COLO829 (cell line): ENCODE data around the gene MAPKAP1.
"Not testable (repeated sequence)": the region's sequence is repeated elsewhere in the genome, so short reads cannot be mapped to it uniquely, and the experiment has no call there.

Experiments
- DNase-seq: peaks from one replicate; pipeline ENCODE4 v3.0.0; 2012; ENCODE audit warnings: low spot score

Gene MAPKAP1

GRCh38 chr9:125730168-125730567 is 23.2 kb upstream of the MAPKAP1 start:
- DNase-seq = no peak

DNA sequence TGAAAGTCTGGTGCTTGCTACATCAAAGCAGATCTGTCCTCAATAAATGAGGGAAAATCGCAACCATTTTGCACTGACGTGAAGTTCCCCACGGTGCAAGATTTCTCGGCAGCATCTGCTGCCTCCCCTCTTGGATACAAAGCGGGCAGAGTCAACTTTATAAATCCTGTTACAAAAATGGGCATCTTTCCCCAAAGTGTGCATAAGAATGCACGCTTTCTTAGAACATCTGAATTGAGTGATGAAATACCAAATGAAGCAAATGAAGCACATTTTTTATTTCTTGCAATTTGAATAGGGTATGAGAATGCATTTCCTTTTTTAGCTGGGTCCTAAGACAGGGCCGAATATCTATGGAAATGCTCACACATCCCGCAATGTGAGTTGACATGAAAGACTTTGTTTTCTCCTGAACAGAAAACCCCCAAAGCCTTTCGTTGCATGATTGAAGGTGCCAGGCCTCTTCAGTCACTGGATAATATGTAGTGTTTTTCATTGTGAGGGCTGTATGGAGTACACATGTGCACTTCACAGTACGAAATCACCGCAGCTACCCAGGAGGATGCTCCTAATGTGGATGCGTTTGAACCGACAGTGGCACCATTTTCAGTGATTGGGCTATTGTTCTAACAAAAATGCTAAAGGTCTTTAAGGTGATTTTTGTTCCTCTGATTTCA is 19.6 kb upstream of the MAPKAP1 start:
- no peak for DNase-seq

- DNase-seq = no peak
Measured at GRCh38 chr9:125707472-125707804, 430 bp upstream of the MAPKAP1 start.

DNA sequence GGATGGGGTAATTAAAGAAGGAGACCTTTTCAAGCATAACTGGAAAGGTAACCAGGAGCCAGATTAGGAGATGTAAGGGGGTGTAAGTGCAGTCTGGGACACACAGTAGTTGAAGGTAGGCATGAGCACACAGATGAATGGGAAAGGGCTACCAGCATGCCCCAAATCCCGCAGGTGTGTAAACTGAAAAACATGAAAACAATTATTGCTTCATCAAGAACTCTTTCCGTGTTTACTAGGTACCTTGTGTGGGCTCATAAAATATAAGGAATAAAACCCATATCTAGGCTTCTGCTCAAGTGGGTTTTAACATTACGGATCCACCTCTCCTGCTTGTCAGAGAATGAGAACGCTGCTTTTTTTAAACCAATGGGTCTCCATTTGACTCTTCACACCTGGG is 1.1 kb downstream of the MAPKAP1 start:
- no peak for DNase-seq

DNA sequence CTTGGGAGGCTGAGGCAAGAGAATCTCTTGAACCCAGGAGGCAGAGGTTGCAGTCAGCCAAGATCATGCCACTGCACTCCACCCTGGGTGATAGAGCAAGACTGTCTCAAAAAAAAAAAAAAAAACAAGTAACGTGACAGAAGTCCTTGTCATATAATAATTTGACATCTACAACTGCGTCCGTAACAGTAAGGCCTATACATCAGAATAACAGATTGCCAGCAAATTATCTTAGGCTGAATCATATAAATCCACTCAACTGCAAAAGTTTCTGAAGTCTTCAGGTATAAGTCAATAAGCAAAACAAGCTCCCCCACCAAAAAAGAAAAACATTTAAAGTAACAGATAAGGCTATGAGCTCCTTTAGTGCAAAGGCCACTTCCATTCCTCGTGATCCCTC is 3.3 kb downstream of the MAPKAP1 start:
- no peak for DNase-seq

GRCh38 chr9:125701351-125701750 is 5.7 kb downstream of the MAPKAP1 start:
- DNase-seq = no peak

- DNase-seq = no peak
Measured at GRCh38 chr9:125700791-125701190, 6.2 kb downstream of the MAPKAP1 start.

DNA sequence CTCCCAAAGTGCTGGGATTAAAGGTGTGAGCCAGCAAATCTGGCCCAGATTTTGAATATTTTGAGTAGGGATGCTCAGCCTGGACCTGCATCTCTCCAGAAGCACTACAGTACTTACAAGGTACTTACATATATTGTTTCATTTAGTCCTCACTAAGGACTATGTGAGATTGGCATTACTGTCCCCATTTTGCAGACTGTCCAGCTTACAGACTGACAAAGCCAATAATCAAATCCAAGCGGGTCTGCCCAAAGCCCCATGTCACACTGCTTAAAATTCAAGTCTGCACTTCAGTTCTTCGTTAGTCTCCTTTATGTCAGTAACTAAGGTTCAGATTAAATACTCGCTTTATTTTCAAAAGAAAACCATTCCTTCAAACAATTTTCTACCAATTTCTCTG is 7.1 kb downstream of the MAPKAP1 start:
- no peak for DNase-seq

GRCh38 chr9:125696106-125696647 is 10.8 kb downstream of the MAPKAP1 start:
- no peak for DNase-seq

GRCh38 chr9:125695548-125695947 is 11.5 kb downstream of the MAPKAP1 start:
- DNase-seq = not testable (repeated sequence)

GRCh38 chr9:125694478-125694877 is 12.5 kb downstream of the MAPKAP1 start:
- DNase-seq = no peak

DNA sequence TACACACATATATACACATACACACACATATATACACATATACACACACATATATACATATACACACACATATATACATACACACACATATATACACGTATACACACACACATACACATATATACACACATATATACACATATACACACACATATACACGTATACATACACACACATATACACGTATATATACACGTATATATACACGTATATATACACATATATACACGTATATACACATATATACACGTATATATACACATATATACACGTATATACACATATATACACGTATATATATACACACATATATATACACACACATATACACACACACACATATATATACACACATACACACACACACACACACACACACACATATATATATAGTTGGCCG is 13.5 kb downstream of the MAPKAP1 start:
- DNase-seq = not testable (repeated sequence)

- DNase-seq = no peak
Measured at GRCh38 chr9:125691869-125692268, 15.1 kb downstream of the MAPKAP1 start.

GRCh38 chr9:125690679-125691078 is 16.3 kb downstream of the MAPKAP1 start:
- DNase-seq = no peak

- no peak for DNase-seq
Measured at GRCh38 chr9:125687163-125687863, 19.7 kb downstream of the MAPKAP1 start.

DNA sequence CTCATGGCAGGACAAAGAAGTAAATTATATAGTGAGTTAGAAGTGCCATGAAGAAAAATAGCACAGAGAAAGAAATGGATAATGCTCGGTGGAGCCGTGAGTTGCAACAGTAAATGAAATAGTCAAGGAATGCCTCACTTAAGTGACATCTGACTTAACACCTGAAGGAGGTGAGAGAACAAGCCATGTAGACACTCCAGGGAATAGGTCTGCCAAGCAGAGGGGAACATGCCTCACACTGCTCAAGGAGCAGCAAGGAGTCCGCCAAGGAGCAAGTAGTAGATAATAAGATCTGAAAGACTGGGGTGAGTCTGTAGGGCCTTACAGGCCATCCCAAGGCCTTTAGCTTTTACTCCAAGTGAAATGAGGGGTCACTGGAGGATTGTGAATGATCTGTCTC is 21.8 kb downstream of the MAPKAP1 start:
- DNase-seq = no peak

GRCh38 chr9:125683486-125683885 is 23.5 kb downstream of the MAPKAP1 start:
- DNase-seq = no peak

DNA sequence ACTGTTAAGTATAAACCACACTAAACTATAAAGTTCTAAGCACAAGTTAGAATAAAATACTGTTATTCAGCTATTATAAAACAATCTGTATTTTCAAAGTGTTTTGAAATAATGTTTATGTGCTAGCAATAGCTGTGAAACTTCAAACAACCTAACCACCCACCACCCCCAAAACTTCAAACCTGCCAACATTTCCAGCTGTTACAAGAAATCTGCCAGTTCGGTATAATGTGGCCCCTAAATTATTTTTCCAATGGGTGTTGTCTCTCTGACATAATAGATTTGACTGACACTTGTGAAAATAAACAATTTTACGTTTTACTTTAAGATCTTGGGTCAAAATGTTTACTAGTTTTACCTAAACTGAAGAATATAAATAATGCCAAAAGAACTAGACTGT is 24.7 kb downstream of the MAPKAP1 start:
- no peak for DNase-seq

GRCh38 chr9:125681657-125682056 is 25.4 kb downstream of the MAPKAP1 start:
- DNase-seq = no peak

DNA sequence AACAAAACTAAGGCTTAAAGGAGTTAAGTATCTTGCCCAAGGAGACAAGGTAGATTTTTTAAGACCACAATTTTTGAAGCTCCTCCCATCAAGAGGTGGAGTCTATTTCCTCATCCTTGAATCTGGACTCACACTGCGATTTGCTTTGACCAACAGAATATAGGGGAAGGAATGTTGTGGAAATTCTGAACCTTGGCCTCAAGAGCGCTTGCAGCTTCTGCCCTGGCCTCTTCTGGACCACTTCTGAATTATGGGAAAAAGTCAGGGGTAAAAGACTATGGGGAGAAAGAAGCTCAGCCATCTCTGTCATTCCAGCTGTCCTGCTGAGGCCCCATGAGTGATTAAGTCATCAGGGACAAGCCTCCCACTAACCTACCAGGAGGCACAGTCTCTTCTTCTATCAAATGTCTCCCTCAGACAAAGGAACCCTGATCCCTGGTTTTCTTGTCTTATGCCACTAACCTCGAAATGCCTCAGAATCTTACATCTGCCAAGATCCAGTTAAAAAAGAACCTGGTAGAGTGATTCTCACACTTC is 25.9 kb downstream of the MAPKAP1 start:
- DNase-seq = no peak

GRCh38 chr9:125680445-125680844 is 26.6 kb downstream of the MAPKAP1 start:
- DNase-seq = no peak

GRCh38 chr9:125679597-125680189 is 27.3 kb downstream of the MAPKAP1 start:
- DNase-seq = no peak
